Upper lobe of left lung (tissue), 6 donors: ENCODE measurements around the gene AADAC. TPM values are rescaled to one million over a fixed set of nuclear protein-coding genes. Genes with fewer than 3 reads are reported as not detected.

ENCODE experiments used
- ATAC-seq, 2 donors: fragments of 200-7000 bp; cut with Tn5 transposase; one replicate each; pipeline ENCODE4 v1.9.1; 2022; ENCODE audit warnings: mild to moderate bottlenecking in 2 of 2, moderate library complexity in 2 of 2; ENCODE audit not compliant: low FRiP score in 2 of 2
- DNase-seq, 2 donors: peaks; one replicate each; pipeline ENCODE4 v3.0.0-alpha.2; 2019 to 2020
- H3K27ac ChIP-seq, 4 donors: fragments of 200-600 bp; sonication (generic); one replicate each; pipeline ENCODE4 v1.5.1; 2016 to 2019
- H3K27me3 ChIP-seq, 4 donors: fragments of 200-600 bp; sonication (generic); one replicate each; pipeline ENCODE4 v1.5.1; 2017 to 2019
- H3K36me3 ChIP-seq, 4 donors: fragments of 200-600 bp; sonication (generic); one replicate each; pipeline ENCODE4 v1.5.1; 2016 to 2019
- H3K4me1 ChIP-seq, 4 donors: fragments of 200-600 bp; sonication (generic); one replicate each; pipeline ENCODE4 v1.5.1; 2018 to 2019
- H3K4me3 ChIP-seq, 4 donors: fragments of 200-600 bp; sonication (generic); one replicate each; pipeline ENCODE4 v1.5.1; 2017 to 2019; ENCODE audit warnings: mild to moderate bottlenecking in 2 of 4, moderate library complexity in 1 of 4
- H3K9me3 ChIP-seq, 4 donors: fragments of 200-600 bp; sonication (generic); one replicate each; pipeline ENCODE4 v1.5.1; 2018 to 2019
- EP300 ChIP-seq, 4 donors: sonication (generic); formaldehyde crosslinking; IDR thresholded peaks; one replicate each; pipeline ENCODE4 v1.5.1; 2017; ENCODE audit warnings: antibody characterized with exemption in 4 of 4, control low read depth in 2 of 4
- POLR2A ChIP-seq, 4 donors: fragments of 450-650 bp; IDR thresholded peaks; one replicate each; pipeline ENCODE4 v1.5.1; 2016 to 2017; ENCODE audit warnings: antibody characterized with exemption in 4 of 4, mild to moderate bottlenecking in 2 of 4
- POLR2AphosphoS5 ChIP-seq, 2 donors: sonication (generic); formaldehyde crosslinking; IDR thresholded peaks; one replicate each; pipeline ENCODE4 v1.5.1; 2017; ENCODE audit warnings: antibody characterized with exemption in 2 of 2
- WGBS, 2 donors: methylation state at CpG; one replicate each; pipeline ENCODE4 v1.1.5; 2017 to 2018; 5-methylcytosine and 5-hydroxymethylcytosine counted together
- total RNA-seq, 6 donors: library from RNA; depleted of rRNA in 4 of 6; stranded (reverse); fragments of >200 nt in 4 of 6; gene quantifications; one replicate each; pipeline versions ENCODE4 v1.1.0 to v1.2.1, GENCODE V29; 2016 to 2021
- TF ChIP-seq, protein P1 (sequence below), 6 experiments: fragments of 450-650 bp in 4 of 6; fragments of 200-600 bp in 2 of 6; sonication (generic) in 2 of 6; IDR thresholded peaks; one replicate each; pipeline ENCODE4 v1.5.1; 2016 to 2019; ENCODE audit warnings: antibody characterized with exemption in 6 of 6
- donor health status: DM: no; HTN: no; CAD: no; lungs with moderate emphysema.
- donor health status: DM: no; HTN: yes; CAD: no; lungs with severe emphysema.

AADAC gene
- total RNA-seq, 6 donors from 2014 or later = 1.7 to 4.5 (median 3.5) TPM; not detected in 1

DNA sequence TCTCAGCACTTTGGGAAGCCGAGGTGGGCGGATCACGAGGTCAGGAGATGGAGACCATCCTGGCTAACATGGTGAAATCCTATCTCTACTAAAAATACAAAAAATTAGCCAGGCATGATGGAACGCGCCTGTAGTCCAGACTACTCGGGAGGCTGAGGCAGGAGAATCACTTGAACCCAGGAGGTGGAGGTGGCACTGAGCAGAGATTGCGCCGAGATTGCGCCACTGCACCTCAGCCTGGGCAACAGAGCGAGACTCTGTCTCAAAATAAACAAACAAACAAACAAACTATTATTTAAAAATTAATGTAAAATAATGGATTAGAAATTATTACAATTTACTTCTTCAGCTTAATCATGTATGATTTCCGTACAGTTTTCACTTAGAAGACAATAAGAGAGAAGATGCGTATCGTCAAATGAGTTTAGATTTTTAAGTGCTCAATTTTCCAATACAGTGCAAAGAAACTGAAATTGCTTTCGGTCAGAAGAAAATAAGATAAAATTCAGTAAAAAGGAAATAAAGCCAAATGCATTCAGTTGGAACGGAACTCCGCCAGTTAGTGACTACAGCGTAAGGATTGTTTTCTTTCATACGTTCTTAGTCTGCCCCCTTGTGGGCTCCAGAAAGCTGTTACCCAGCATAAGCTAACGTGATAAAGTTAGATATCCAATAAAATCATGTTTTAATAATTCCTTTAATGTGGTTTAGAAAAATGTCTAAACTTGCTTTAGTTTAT lies 24.8 kb downstream of the AADAC start:
- H3K36me3 ChIP-seq = no peaks in the 10 kb centered on the region
- TF ChIP-seq, protein P1, sequence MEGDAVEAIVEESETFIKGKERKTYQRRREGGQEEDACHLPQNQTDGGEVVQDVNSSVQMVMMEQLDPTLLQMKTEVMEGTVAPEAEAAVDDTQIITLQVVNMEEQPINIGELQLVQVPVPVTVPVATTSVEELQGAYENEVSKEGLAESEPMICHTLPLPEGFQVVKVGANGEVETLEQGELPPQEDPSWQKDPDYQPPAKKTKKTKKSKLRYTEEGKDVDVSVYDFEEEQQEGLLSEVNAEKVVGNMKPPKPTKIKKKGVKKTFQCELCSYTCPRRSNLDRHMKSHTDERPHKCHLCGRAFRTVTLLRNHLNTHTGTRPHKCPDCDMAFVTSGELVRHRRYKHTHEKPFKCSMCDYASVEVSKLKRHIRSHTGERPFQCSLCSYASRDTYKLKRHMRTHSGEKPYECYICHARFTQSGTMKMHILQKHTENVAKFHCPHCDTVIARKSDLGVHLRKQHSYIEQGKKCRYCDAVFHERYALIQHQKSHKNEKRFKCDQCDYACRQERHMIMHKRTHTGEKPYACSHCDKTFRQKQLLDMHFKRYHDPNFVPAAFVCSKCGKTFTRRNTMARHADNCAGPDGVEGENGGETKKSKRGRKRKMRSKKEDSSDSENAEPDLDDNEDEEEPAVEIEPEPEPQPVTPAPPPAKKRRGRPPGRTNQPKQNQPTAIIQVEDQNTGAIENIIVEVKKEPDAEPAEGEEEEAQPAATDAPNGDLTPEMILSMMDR (IDR thresholded peaks at IDR 0.05) = peak; percentile 51 to 83 (median 74)
- TF ChIP-seq POLR2AphosphoS5 (IDR thresholded peaks at IDR 0.05) = no peak
- peak in 1 of 2 donors; percentile 62 for DNase-seq
- H3K4me1 ChIP-seq = peaks cover 3 to 10% (median 3%) of the 10 kb centered on the region in 4 donors
- ATAC-seq = peak; percentile 79 to 92
- no peaks in the 10 kb centered on the region for H3K27me3 ChIP-seq
- 52 to 59% methylated on average over 19 of the region's 19 CpGs for WGBS, 2 donors
- H3K9me3 ChIP-seq = no peaks in the 10 kb centered on the region
- no peak overlapping the region for H3K27ac ChIP-seq
- H3K4me3 ChIP-seq = peak overlapping the region in 2 of 4 donors; percentile 22 to 30

DNA sequence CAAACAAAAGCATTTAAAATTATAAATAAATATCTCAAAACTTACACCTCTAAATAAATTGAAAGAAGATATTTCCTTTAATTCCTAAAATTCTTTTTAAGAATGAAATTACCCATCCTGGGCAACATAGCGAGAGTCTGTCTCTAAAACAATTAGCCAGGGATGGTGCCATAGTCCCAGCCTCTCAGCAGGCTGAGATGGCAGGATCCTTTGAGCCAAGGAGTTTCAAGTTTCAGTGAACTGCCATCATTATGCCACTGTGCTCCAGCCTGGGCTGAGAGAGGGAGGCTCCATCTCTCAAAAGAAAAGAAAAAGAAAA lies 25.4 kb downstream of the AADAC start:
- Histone ChIP-seq H3K27me3 (no peaks in the 10 kb centered on the region), H3K4me1 (peaks cover 3 to 10% (median 3%) of the 10 kb centered on the region in 4 donors), H3K27ac (no peak overlapping the region), H3K36me3 (no peaks in the 10 kb centered on the region), H3K4me3 (no peak overlapping the region), H3K9me3 (no peaks in the 10 kb centered on the region)
- no peak for DNase-seq
- no peak for ATAC-seq
- WGBS, 2 donors = 84 to 87% methylated on average over 1 of the region's 1 CpG
- TF ChIP-seq POLR2AphosphoS5 (IDR thresholded peaks at IDR 0.05) (no peak), POLR2A (IDR thresholded peaks at IDR 0.05) (no peak)
- TF ChIP-seq, protein P1 (IDR thresholded peaks at IDR 0.05) = peak in 1 of 6 experiments; percentile 12

DNA sequence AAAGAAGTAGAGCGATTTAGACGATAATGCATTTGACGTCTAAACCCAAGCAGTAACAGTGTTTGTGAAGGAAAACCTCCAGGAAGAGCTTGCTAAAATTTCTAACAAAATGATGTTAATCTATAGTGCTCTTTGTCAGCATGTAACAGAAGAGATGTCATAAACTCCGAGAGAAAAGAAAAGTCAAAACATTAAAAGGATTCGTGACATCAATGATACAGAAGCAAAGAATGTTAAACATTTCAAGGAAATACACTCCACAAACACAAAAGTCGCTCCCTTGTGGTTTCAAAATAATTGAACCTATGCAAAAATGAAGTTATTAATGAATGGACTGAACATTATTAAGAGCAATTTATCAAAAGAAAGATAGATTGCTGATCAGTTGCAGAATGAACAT lies 27.9 kb downstream of the AADAC start:
- WGBS, 2 donors = 86 to 89% methylated on average over 6 of the region's 6 CpGs
- Histone ChIP-seq H3K4me3 (no peak overlapping the region), H3K27me3 (no peaks in the 10 kb centered on the region), H3K4me1 (peaks cover 2 to 5% (median 3%) of the 10 kb centered on the region in 4 donors), H3K36me3 (no peaks in the 10 kb centered on the region), H3K9me3 (no peaks in the 10 kb centered on the region), H3K27ac (no peak overlapping the region)
- DNase-seq (no peak), ATAC-seq (no peak)
- TF ChIP-seq EP300 (IDR thresholded peaks at IDR 0.05) (no peak), POLR2A (IDR thresholded peaks at IDR 0.05) (no peak), POLR2AphosphoS5 (IDR thresholded peaks at IDR 0.05) (no peak)
- TF ChIP-seq, protein P1 (IDR thresholded peaks at IDR 0.05) = no peak

DNA sequence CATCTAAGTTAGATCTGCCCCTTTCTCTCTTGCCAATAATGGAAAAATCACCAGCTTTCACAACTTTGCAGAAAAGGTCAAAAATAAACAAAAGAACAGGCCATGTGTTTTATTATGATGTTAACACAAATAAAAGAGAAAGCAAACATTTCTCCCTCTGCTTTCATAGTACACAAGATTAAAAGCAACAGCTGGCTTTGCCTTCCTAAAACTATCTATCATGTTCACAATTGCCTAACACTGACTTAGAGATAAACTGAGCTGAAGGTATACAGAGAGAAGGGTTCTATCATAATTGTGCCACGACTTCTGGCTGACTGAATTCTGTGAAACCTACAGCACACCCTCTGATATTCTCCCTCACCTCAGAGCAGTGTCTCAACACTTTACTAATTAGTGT lies 29.4 kb downstream of the AADAC start:
- DNase-seq (no peak), ATAC-seq (no peak)
- no peak overlapping the region for H3K27ac ChIP-seq

More for the DNA sequence above, 29.4 kb downstream of the AADAC start:
- WGBS, 2 donors = 7 to 29% methylated on average over 1 of the region's 1 CpG
- H3K9me3 ChIP-seq = no peaks in the 10 kb centered on the region
- no peaks in the 10 kb centered on the region for H3K27me3 ChIP-seq
- TF ChIP-seq POLR2A (IDR thresholded peaks at IDR 0.05) (no peak), POLR2AphosphoS5 (IDR thresholded peaks at IDR 0.05) (no peak), EP300 (IDR thresholded peaks at IDR 0.05) (no peak)
- TF ChIP-seq, protein P1 (IDR thresholded peaks at IDR 0.05) = no peak
- no peaks in the 10 kb centered on the region for H3K36me3 ChIP-seq
- H3K4me3 ChIP-seq = no peak overlapping the region
- peaks cover 0 to 4% (median 3%) of the 10 kb centered on the region in 4 donors for H3K4me1 ChIP-seq
